Measurements from ENCODE around the gene EFCC1.

DNA sequence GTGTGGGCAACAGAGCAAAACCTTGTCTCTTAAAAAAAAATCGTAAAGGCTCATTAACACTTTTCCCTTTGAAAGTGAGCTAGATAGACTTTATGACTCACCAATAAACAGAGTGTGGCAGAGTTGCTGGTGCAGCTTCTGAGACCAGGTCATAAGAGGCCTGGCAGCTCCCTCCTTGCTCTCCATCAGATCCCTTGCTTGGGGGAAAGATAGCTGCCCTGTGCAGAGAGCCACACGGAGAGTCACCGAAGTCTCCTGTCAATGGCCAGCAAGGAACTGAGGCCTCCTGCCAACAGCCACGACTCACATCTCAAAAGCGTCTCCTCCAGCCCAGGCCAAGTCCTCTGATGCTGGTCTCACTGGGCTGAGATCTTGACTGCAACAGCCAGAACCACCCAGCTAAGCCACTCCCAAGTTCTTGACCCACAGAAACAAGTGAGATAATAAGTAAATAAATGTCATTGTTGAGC, 50.8 kb downstream of the EFCC1 start:
- TF ChIP-seq, protein P1, sequence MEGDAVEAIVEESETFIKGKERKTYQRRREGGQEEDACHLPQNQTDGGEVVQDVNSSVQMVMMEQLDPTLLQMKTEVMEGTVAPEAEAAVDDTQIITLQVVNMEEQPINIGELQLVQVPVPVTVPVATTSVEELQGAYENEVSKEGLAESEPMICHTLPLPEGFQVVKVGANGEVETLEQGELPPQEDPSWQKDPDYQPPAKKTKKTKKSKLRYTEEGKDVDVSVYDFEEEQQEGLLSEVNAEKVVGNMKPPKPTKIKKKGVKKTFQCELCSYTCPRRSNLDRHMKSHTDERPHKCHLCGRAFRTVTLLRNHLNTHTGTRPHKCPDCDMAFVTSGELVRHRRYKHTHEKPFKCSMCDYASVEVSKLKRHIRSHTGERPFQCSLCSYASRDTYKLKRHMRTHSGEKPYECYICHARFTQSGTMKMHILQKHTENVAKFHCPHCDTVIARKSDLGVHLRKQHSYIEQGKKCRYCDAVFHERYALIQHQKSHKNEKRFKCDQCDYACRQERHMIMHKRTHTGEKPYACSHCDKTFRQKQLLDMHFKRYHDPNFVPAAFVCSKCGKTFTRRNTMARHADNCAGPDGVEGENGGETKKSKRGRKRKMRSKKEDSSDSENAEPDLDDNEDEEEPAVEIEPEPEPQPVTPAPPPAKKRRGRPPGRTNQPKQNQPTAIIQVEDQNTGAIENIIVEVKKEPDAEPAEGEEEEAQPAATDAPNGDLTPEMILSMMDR (IDR thresholded peaks at IDR 0.05; ENCODE audit: low read length) = no peak
- TF ChIP-seq EZH2 (optimal IDR thresholded peaks at IDR 0.05; ENCODE audit: low read depth, low read length) (no peak), EZH2phosphoT487 (IDR thresholded peaks at IDR 0.05; ENCODE audit: low read length) (no peak)
